ENCODE data around the gene ACTL10. TPM values are rescaled to one million over a fixed set of nuclear protein-coding genes. Genes with fewer than 3 reads are reported as not detected.

The ACTL10 gene
- total RNA-seq, 1 donor from 2014 or later: 2.8 TPM

GRCh38 chr20:33657704-33658095 is 9.0 kb upstream of the ACTL10 start:
- DNase-seq (no peak), ATAC-seq (ENCODE audit: low read depth) (no peak)
- ChIA-PET POLR2A (interaction anchor here (0.6 to 1.2 kb wide), 2 partner anchors 75 to 168 kb away, joined by 3 to 7 read pairs; partner anchors contain the start of gene CBFA2T2), CTCF (no interaction called here)
- Mint-ChIP-seq H3K9me3 (no peaks in the 10 kb centered on the region), H3K27ac (no peak overlapping the region), H3K4me1 (peaks cover 10% of the 10 kb centered on the region), H3K27me3 (no peaks in the 10 kb centered on the region), H3K36me3 (ENCODE audit: low read depth) (no peaks in the 10 kb centered on the region), H3K4me3 (no peak overlapping the region)
- no peak for TF ChIP-seq CTCF (IDR thresholded peaks at IDR 0.05)
- intact Hi-C loops (cut with micrococcal nuclease): no loop called here

- ChIA-PET CTCF (no interaction called here), POLR2A (no interaction called here)
- peaks cover 5% of the 10 kb centered on the region for H3K4me1 Mint-ChIP-seq
- no peak for DNase-seq
- intact Hi-C loops (cut with micrococcal nuclease): no loop called here
- H3K27me3 Mint-ChIP-seq: no peaks in the 10 kb centered on the region
- H3K9me3 Mint-ChIP-seq: no peaks in the 10 kb centered on the region
- H3K27ac Mint-ChIP-seq: no peak overlapping the region
- no peak for TF ChIP-seq CTCF (IDR thresholded peaks at IDR 0.05)
- H3K4me3 Mint-ChIP-seq: no peak overlapping the region
- no peak for ATAC-seq (ENCODE audit: low read depth)
- no peaks in the 10 kb centered on the region for H3K36me3 Mint-ChIP-seq (ENCODE audit: low read depth)
Measured at GRCh38 chr20:33658510-33658909, 8.2 kb upstream of the ACTL10 start.

GRCh38 chr20:33658929-33659328 is 7.8 kb upstream of the ACTL10 start:
- ChIA-PET CTCF (no interaction called here), POLR2A (no interaction called here)
- Mint-ChIP-seq H3K4me1 (peaks cover 6% of the 10 kb centered on the region), H3K9me3 (no peaks in the 10 kb centered on the region), H3K27me3 (no peaks in the 10 kb centered on the region), H3K27ac (no peak overlapping the region), H3K4me3 (no peak overlapping the region), H3K36me3 (ENCODE audit: low read depth) (no peaks in the 10 kb centered on the region)
- intact Hi-C loops (cut with micrococcal nuclease): no loop called here
- DNase-seq (no peak), ATAC-seq (ENCODE audit: low read depth) (no peak)
- no peak for TF ChIP-seq CTCF (IDR thresholded peaks at IDR 0.05)

- no peak overlapping the region for H3K4me3 Mint-ChIP-seq
- H3K9me3 Mint-ChIP-seq: no peaks in the 10 kb centered on the region
- ChIA-PET CTCF (no interaction called here), POLR2A (no interaction called here)
- DNase-seq: no peak
- H3K27ac Mint-ChIP-seq: no peak overlapping the region
- H3K4me1 Mint-ChIP-seq: peaks cover 11% of the 10 kb centered on the region
- ATAC-seq (ENCODE audit: low read depth): no peak
- no peaks in the 10 kb centered on the region for H3K36me3 Mint-ChIP-seq (ENCODE audit: low read depth)
- no peaks in the 10 kb centered on the region for H3K27me3 Mint-ChIP-seq
- intact Hi-C loops (cut with micrococcal nuclease): no loop called here
- no peak for TF ChIP-seq CTCF (IDR thresholded peaks at IDR 0.05)
Measured at GRCh38 chr20:33659341-33660034, 7.3 kb upstream of the ACTL10 start.

- H3K27ac Mint-ChIP-seq: no peak overlapping the region
- H3K27me3 Mint-ChIP-seq: no peaks in the 10 kb centered on the region
- DNase-seq: no peak
- H3K36me3 Mint-ChIP-seq (ENCODE audit: low read depth): no peaks in the 10 kb centered on the region
- H3K4me1 Mint-ChIP-seq: peaks cover 17% of the 10 kb centered on the region
- no peak for TF ChIP-seq CTCF (IDR thresholded peaks at IDR 0.05)
- ATAC-seq (ENCODE audit: low read depth): no peak
- intact Hi-C loops (cut with micrococcal nuclease): no loop called here
- CTCF ChIA-PET: no interaction called here
- POLR2A ChIA-PET: interaction anchor here (0.6 to 1.0 kb wide), 2 partner anchors 9 to 113 kb away, joined by 3 to 4 read pairs; no protein-coding TSS in a partner anchor
- H3K4me3 Mint-ChIP-seq: no peak overlapping the region
- no peaks in the 10 kb centered on the region for H3K9me3 Mint-ChIP-seq
Measured at GRCh38 chr20:33660035-33660684, 6.6 kb upstream of the ACTL10 start.
